ENCODE data around the gene FGGY.

Gene FGGY

GRCh38 chr1:59788825-59789224 is 491.9 kb downstream of the FGGY start (continued):
- TF ChIP-seq ZNF639 (tag by site-specific recombination; IDR thresholded peaks at IDR 0.05) (no peak), ZNF776 (tag by site-specific recombination; IDR thresholded peaks at IDR 0.05; ENCODE audit: borderline replicate concordance) (no peak)

- Histone ChIP-seq H3K9me3 (ENCODE audit: control insufficient read depth, insufficient read depth, low read depth, low read length) (no peaks in the 10 kb centered on the region), H3K36me3 (ENCODE audit: control insufficient read depth in 2 of 2, insufficient read depth in 1 of 2, low read length in 2 of 2) (no peaks in the 10 kb centered on the region), H3K4me3 (ENCODE audit: low read depth, low read length) (no peak overlapping the region), H3K27ac (ENCODE audit: extremely low read depth, low read depth, low read length) (no peak overlapping the region), H3K4me1 (ENCODE audit: control insufficient read depth, insufficient read depth, low read length) (no peaks in the 10 kb centered on the region)
- ChIA-PET POLR2A (no interaction called here), CTCF (interaction anchor here (0.5 to 0.7 kb wide), 2 partner anchors 249 to 963 kb away, joined by 3 read pairs; no protein-coding TSS in a partner anchor)
- TF ChIP-seq ZNF513 (tag by site-specific recombination; IDR thresholded peaks at IDR 0.05) (no peak), FEZF1 (tag by site-specific recombination; IDR thresholded peaks at IDR 0.05) (no peak), WT1 (tag by site-specific recombination; IDR thresholded peaks at IDR 0.05) (no peak), ZNF629 (tag by site-specific recombination; IDR thresholded peaks at IDR 0.05) (no peak), ZNF792 (tag by site-specific recombination; IDR thresholded peaks at IDR 0.05) (no peak), ZNF354C (tag by site-specific recombination; IDR thresholded peaks at IDR 0.05; ENCODE audit: borderline replicate concordance, low read depth) (no peak), ZSCAN5A (tag by site-specific recombination; IDR thresholded peaks at IDR 0.05) (no peak), ZNF146 (tag by site-specific recombination; IDR thresholded peaks at IDR 0.05) (no peak), ZNF266 (tag by site-specific recombination; IDR thresholded peaks at IDR 0.05; ENCODE audit: low read depth) (no peak), ZNF311 (tag by site-specific recombination; IDR thresholded peaks at IDR 0.05; ENCODE audit: borderline replicate concordance) (no peak), PRDM4 (tag by site-specific recombination; IDR thresholded peaks at IDR 0.05) (no peak), ZNF426 (tag by site-specific recombination; IDR thresholded peaks at IDR 0.05) (no peak)
Measured at GRCh38 chr1:59798600-59798999, 501.7 kb downstream of the FGGY start.

GRCh38 chr1:59803458-59804038 is 506.7 kb downstream of the FGGY start:
- ChIA-PET POLR2A (no interaction called here), CTCF (interaction anchor here (1.8 kb wide), 1 partner anchor 23 kb away, joined by 5 read pairs; no protein-coding TSS in a partner anchor)
- no peaks in the 10 kb centered on the region for H3K36me3 ChIP-seq (ENCODE audit: control insufficient read depth in 2 of 2, insufficient read depth in 1 of 2, low read length in 2 of 2)
- no peak overlapping the region for H3K27ac ChIP-seq (ENCODE audit: extremely low read depth, low read depth, low read length)
- H3K9me3 ChIP-seq (ENCODE audit: control insufficient read depth, insufficient read depth, low read depth, low read length): no peaks in the 10 kb centered on the region
- no peaks in the 10 kb centered on the region for H3K4me1 ChIP-seq (ENCODE audit: control insufficient read depth, insufficient read depth, low read length)
- H3K4me3 ChIP-seq (ENCODE audit: low read depth, low read length): no peak overlapping the region
- TF ChIP-seq ZNF518A (tag by site-specific recombination; conservative IDR thresholded peaks at IDR 0.05; ENCODE audit: low read depth) (no peak), YY2 (tag by site-specific recombination; IDR thresholded peaks at IDR 0.05) (no peak), FEZF1 (tag by site-specific recombination; IDR thresholded peaks at IDR 0.05) (no peak), ZNF610 (tag by site-specific recombination; IDR thresholded peaks at IDR 0.05; ENCODE audit: borderline replicate concordance) (no peak), ZNF416 (tag by site-specific recombination; IDR thresholded peaks at IDR 0.05) (no peak), ZSCAN16 (tag by site-specific recombination; IDR thresholded peaks at IDR 0.05) (no peak)

Measured in HEK293 (cell line).